ENCODE data around the gene GABRB3.
"Not testable (repeated sequence)": the region's sequence is repeated elsewhere in the genome, so short reads cannot be mapped to it uniquely, and the experiment has no call there.

GABRB3 gene

GRCh38 chr15:26722621-26723160, 50.2 kb downstream of the GABRB3 start:
- DNase-seq (ENCODE audit: low read depth): no peak
- no peak overlapping the region for H3K4me3 ChIP-seq (ENCODE audit: low read depth, low read length)
- no peak for TF ChIP-seq CTCF (conservative IDR thresholded peaks at IDR 0.05; ENCODE audit: low read depth, low read length)

GRCh38 chr15:26721232-26721967, 51.5 kb downstream of the GABRB3 start:
- H3K4me3 ChIP-seq (ENCODE audit: low read depth, low read length): no peak overlapping the region
- no peak for TF ChIP-seq CTCF (conservative IDR thresholded peaks at IDR 0.05; ENCODE audit: low read depth, low read length)
- no peak for DNase-seq (ENCODE audit: low read depth)

- DNase-seq (ENCODE audit: low read depth): no peak
- no peak for TF ChIP-seq CTCF (conservative IDR thresholded peaks at IDR 0.05; ENCODE audit: low read depth, low read length)
- H3K4me3 ChIP-seq (ENCODE audit: low read depth, low read length): no peak overlapping the region
These were observed 52.3 kb downstream of the GABRB3 start for GRCh38 chr15:26720546-26720945.

GRCh38 chr15:26719866-26720265, 53.0 kb downstream of the GABRB3 start:
- DNase-seq (ENCODE audit: low read depth); H3K4me3 ChIP-seq (ENCODE audit: low read depth, low read length): not testable (repeated sequence)

- DNase-seq (ENCODE audit: low read depth): no peak
- no peak for TF ChIP-seq CTCF (conservative IDR thresholded peaks at IDR 0.05; ENCODE audit: low read depth, low read length)
- H3K4me3 ChIP-seq (ENCODE audit: low read depth, low read length): no peak overlapping the region
These were observed 56.8 kb downstream of the GABRB3 start for GRCh38 chr15:26716069-26716468.

- no peak overlapping the region for H3K4me3 ChIP-seq (ENCODE audit: low read depth, low read length)
- TF ChIP-seq CTCF (conservative IDR thresholded peaks at IDR 0.05; ENCODE audit: low read depth, low read length): no peak
- no peak for DNase-seq (ENCODE audit: low read depth)
These were observed 59.4 kb downstream of the GABRB3 start for GRCh38 chr15:26713498-26713897.

GRCh38 chr15:26712335-26712734, 60.5 kb downstream of the GABRB3 start:
- TF ChIP-seq CTCF (conservative IDR thresholded peaks at IDR 0.05; ENCODE audit: low read depth, low read length): no peak
- H3K4me3 ChIP-seq (ENCODE audit: low read depth, low read length): no peak overlapping the region
- DNase-seq (ENCODE audit: low read depth): no peak

All from choroid plexus epithelial cell (primary cell).